Measurements from ENCODE around the gene OAS2. TPM values are rescaled to one million over a fixed set of nuclear protein-coding genes. Genes with fewer than 3 reads are reported as not detected.

OAS2 gene
- total and polyA plus RNA-seq, 8 donors, result 8.5 to 25.1 (median 11.8) TPM; not detected in 1

DNA sequence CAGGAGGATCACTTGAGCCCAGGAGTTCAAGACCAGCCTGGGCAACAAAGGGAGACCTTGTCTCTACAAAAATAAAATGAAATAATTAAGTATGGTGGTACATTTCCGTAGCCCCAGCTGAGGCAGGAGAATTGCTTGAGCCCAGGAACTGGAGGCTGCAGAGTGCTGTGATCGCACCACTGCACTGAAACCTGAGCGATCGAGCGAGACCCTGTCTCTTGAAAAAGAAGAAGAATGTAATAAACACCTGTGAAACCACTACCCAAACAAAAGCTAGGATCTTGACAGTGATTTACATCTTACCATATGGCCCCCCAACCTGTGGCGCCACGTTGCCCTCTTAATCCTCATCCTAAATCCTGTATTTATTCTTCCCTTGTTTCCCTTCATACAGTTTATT is 72.5 kb downstream of the OAS2 start:
- H3K27ac ChIP-seq, result no peak overlapping the region
- no peaks in the 10 kb centered on the region for H3K36me3 ChIP-seq
- H3K9me3 ChIP-seq, result no peaks in the 10 kb centered on the region
- DNase-seq, result no peak
- H3K4me1 ChIP-seq, result no peaks in the 10 kb centered on the region
- intact Hi-C loops (cut with DNase I; ENCODE audit: low total_unique reads), result no loop called here
- H3K27me3 ChIP-seq, result peaks cover 0 to 64% (median 12%) of the 10 kb centered on the region in 3 donors
- no peak for TF ChIP-seq POLR2AphosphoS5 (IDR thresholded peaks at IDR 0.05)
- no peak for TF ChIP-seq EP300 (IDR thresholded peaks at IDR 0.05)
- no peak for TF ChIP-seq POLR2A (IDR thresholded peaks at IDR 0.05)
- TF ChIP-seq, protein P1, sequence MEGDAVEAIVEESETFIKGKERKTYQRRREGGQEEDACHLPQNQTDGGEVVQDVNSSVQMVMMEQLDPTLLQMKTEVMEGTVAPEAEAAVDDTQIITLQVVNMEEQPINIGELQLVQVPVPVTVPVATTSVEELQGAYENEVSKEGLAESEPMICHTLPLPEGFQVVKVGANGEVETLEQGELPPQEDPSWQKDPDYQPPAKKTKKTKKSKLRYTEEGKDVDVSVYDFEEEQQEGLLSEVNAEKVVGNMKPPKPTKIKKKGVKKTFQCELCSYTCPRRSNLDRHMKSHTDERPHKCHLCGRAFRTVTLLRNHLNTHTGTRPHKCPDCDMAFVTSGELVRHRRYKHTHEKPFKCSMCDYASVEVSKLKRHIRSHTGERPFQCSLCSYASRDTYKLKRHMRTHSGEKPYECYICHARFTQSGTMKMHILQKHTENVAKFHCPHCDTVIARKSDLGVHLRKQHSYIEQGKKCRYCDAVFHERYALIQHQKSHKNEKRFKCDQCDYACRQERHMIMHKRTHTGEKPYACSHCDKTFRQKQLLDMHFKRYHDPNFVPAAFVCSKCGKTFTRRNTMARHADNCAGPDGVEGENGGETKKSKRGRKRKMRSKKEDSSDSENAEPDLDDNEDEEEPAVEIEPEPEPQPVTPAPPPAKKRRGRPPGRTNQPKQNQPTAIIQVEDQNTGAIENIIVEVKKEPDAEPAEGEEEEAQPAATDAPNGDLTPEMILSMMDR (IDR thresholded peaks at IDR 0.05), result no peak
- WGBS, 5 donors, result 72 to 91% (median 87%) methylated on average over 7 of the region's 7 CpGs
- H3K4me3 ChIP-seq, result no peak overlapping the region

DNA sequence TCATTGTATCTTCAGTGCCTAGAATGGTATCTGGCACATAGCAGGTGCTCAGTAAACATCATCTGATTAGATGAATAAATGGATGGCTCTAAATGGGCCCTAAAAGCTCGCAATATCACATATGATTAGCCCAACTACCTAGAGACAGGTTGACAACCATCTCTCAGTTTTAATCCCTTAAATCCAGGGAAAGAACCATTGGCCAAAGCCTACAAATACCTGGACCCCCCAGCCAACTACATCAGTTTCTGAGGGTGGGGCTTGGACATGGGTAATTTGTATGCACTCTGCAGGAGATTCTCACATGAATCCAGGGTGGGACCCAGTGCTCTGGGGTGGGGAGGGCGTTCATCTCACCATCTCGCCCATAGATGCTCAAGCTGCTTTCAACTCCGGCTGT is 73.4 kb downstream of the OAS2 start:
- no peak for DNase-seq
- Histone ChIP-seq H3K4me1 (peaks cover 4 to 7% (median 5%) of the 10 kb centered on the region in 4 donors), H3K27ac (no peak overlapping the region), H3K4me3 (no peak overlapping the region), H3K9me3 (no peaks in the 10 kb centered on the region), H3K36me3 (no peaks in the 10 kb centered on the region), H3K27me3 (peaks cover 3 to 73% (median 22%) of the 10 kb centered on the region in 3 donors)
- WGBS, 5 donors, result 55 to 78% (median 72%) methylated on average over 3 to 4 of the region's 4 CpGs
- intact Hi-C loops (cut with DNase I; ENCODE audit: low total_unique reads), result no loop called here
- TF ChIP-seq POLR2A (IDR thresholded peaks at IDR 0.05) (no peak), POLR2AphosphoS5 (IDR thresholded peaks at IDR 0.05) (no peak), EP300 (IDR thresholded peaks at IDR 0.05) (no peak)
- TF ChIP-seq, protein P1 (IDR thresholded peaks at IDR 0.05), result no peak

DNA sequence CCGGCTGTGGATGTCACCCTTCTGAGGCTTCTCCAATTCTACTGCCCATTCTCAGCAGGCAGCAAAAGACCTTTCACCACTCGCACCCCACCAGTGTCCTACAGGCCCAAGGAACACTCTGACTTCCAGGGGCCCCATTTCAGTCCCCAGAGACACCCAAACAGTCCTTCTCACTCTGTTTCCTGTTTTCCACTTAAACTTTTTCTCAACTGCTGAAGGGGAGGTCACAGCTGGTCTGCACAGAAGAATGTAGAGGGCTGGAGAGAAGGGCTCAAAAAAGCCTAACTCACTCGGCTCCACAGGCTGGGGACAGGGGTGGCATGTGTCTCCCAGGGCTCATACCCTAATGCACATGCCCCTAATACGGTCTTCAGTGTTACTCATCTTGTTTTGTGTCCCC is 74.0 kb downstream of the OAS2 start:
- DNase-seq, result no peak
- intact Hi-C loops (cut with DNase I; ENCODE audit: low total_unique reads), result no loop called here
- Histone ChIP-seq H3K27me3 (peaks cover 7 to 75% (median 28%) of the 10 kb centered on the region in 3 donors), H3K27ac (no peak overlapping the region), H3K36me3 (no peaks in the 10 kb centered on the region), H3K4me1 (peaks cover 10 to 12% (median 11%) of the 10 kb centered on the region in 4 donors), H3K9me3 (no peaks in the 10 kb centered on the region), H3K4me3 (no peak overlapping the region)
- WGBS, 5 donors, result 48 to 62% (median 60%) methylated on average over 4 of the region's 4 CpGs
- TF ChIP-seq, protein P1 (IDR thresholded peaks at IDR 0.05), result no peak
- TF ChIP-seq POLR2AphosphoS5 (IDR thresholded peaks at IDR 0.05) (no peak), POLR2A (IDR thresholded peaks at IDR 0.05) (no peak), EP300 (IDR thresholded peaks at IDR 0.05) (no peak)

DNA sequence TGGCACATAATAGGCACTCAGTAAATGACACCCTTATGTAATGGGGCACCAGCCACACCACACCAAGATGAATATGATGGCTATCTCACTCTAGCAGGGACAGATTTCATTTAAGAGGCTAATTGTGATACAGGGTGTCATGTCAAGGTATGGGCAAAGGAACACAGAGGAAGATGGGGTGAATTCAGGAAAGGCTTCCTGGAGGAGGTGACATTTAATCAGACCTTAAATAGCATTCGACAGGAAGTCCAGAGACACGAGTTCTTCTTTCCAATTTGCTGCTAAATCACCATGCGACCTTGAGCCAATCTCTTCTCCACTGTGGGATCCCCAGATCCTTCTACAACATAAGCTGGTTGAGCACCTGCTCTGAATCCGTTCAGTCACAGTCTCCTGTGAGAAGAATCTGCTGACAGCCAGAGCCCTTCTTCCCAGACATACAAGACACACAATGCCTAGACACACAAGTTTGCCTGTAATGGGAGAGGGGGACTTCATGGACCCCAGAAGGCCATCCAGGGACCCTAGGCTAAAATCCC is 76.7 kb downstream of the OAS2 start:
- no peak for DNase-seq
- H3K27me3 ChIP-seq, result peaks cover 9 to 64% (median 34%) of the 10 kb centered on the region in 3 donors
- intact Hi-C loops (cut with DNase I; ENCODE audit: low total_unique reads), result no loop called here

More for the DNA sequence above, 76.7 kb downstream of the OAS2 start:
- Histone ChIP-seq H3K4me1 (peaks cover 11 to 16% (median 14%) of the 10 kb centered on the region in 4 donors), H3K36me3 (no peaks in the 10 kb centered on the region), H3K27ac (no peak overlapping the region), H3K4me3 (no peak overlapping the region), H3K9me3 (no peaks in the 10 kb centered on the region)
- 54 to 76% (median 73%) methylated on average over 4 of the region's 4 CpGs for WGBS, 5 donors
- TF ChIP-seq EP300 (IDR thresholded peaks at IDR 0.05), result no peak
- TF ChIP-seq POLR2AphosphoS5 (IDR thresholded peaks at IDR 0.05), result no peak
- TF ChIP-seq, protein P1 (IDR thresholded peaks at IDR 0.05), result no peak
- TF ChIP-seq POLR2A (IDR thresholded peaks at IDR 0.05), result no peak

All from stomach (tissue), 9 donors.